IPS-15b (cell line): Measurements from ENCODE around the gene SSBP3.

ENCODE experiments used
- H3K27me3 ChIP-seq: one replicate; pipeline ENCODE4 v1.6.1; 2013; ENCODE audit warnings: low read length; ENCODE audit not compliant: control insufficient read depth, insufficient read depth
- H3K36me3 ChIP-seq: one replicate; pipeline ENCODE4 v1.6.1; 2013; ENCODE audit warnings: low read length; ENCODE audit not compliant: control insufficient read depth, insufficient read depth
- H3K4me1 ChIP-seq: one replicate; pipeline ENCODE4 v1.6.1; 2013; ENCODE audit warnings: mild to moderate bottlenecking, low read length; ENCODE audit not compliant: control insufficient read depth, insufficient read depth
- H3K4me3 ChIP-seq: one replicate; pipeline ENCODE4 v1.5.1; 2013; ENCODE audit warnings: low read depth, low read length
- H3K9ac ChIP-seq: one replicate; pipeline ENCODE4 v1.6.1; 2013; ENCODE audit warnings: low read depth, mild to moderate bottlenecking, low read length
- H3K9me3 ChIP-seq: one replicate; pipeline ENCODE4 v1.6.1; 2013; ENCODE audit warnings: mild to moderate bottlenecking, low read length; ENCODE audit not compliant: control insufficient read depth, insufficient read depth

The SSBP3 gene

GRCh38 chr1:54176621-54177327 lies 229.4 kb downstream of the SSBP3 start:
- no peak overlapping the region for H3K9ac ChIP-seq
- H3K27me3 ChIP-seq = no peaks in the 10 kb centered on the region
- H3K4me3 ChIP-seq = no peak overlapping the region
- H3K9me3 ChIP-seq = no peaks in the 10 kb centered on the region
- H3K4me1 ChIP-seq = no peaks in the 10 kb centered on the region
- no peaks in the 10 kb centered on the region for H3K36me3 ChIP-seq
